Activated B cell treated with CpG ODN at 0.5 μM for 24 hours (primary cell): Measurements from ENCODE around the gene MALSU1. TPM values are rescaled to one million over a fixed set of nuclear protein-coding genes. Genes with fewer than 3 reads are reported as not detected.

Experiments
- ATAC-seq: fragments of 200-7000 bp; cut with Tn5 transposase; one replicate; pipeline ENCODE4 v1.10.0; 2021; ENCODE audit warnings: low read depth, mild to moderate bottlenecking, moderate library complexity
- CTCF ChIA-PET: fragments of 350-600 bp; sonication (Branson Sonifier 250); formaldehyde crosslinking; loops from one replicate; lab custom pipeline; 2021; ENCODE audit warnings: antibody characterized with exemption; lab: Charles Lee
- POLR2A ChIA-PET: fragments of 350-600 bp; sonication (Branson Sonifier 250); formaldehyde crosslinking; loops from one replicate; lab custom pipeline; 2021; ENCODE audit warnings: antibody characterized with exemption; lab: Charles Lee
- DNase-seq: peaks from one replicate; pipeline ENCODE4 v3.0.0; 2022
- H3K27ac Mint-ChIP-seq: one replicate; pipeline ENCODE4 v1.8.0; 2020; ENCODE audit warnings: mixed read lengths
- H3K27me3 Mint-ChIP-seq: one replicate; pipeline ENCODE4 v1.8.0; 2021; ENCODE audit warnings: mixed read lengths
- H3K36me3 Mint-ChIP-seq: one replicate; pipeline ENCODE4 v1.8.0; 2021; ENCODE audit warnings: low read depth, mixed read lengths
- H3K4me1 Mint-ChIP-seq: one replicate; pipeline ENCODE4 v1.8.0; 2021; ENCODE audit warnings: mixed read lengths
- H3K4me3 Mint-ChIP-seq: one replicate; pipeline ENCODE4 v1.8.0; 2020; ENCODE audit warnings: mild to moderate bottlenecking, mixed read lengths
- H3K9me3 Mint-ChIP-seq: one replicate; pipeline ENCODE4 v1.8.0; 2020; ENCODE audit warnings: mixed read lengths
- intact Hi-C: fragments of 100-400 bp; cut with micrococcal nuclease; formaldehyde crosslinking; loops from one replicate; pipeline ENCODE4 v1.15.1; 2024
- total RNA-seq: library from RNA; stranded (reverse); gene quantifications from 2 replicates; pipeline ENCODE4 v1.2.3, GENCODE V29; 2022
- TF ChIP-seq, protein P1 (sequence below): fragments of 200-600 bp; IDR thresholded peaks from one replicate; pipeline ENCODE4 v1.8.0; 2022; ENCODE audit warnings: antibody characterized with exemption, mild to moderate bottlenecking

MALSU1 gene
- total RNA-seq, 1 donor from 2014 or later, result 42.6 TPM

DNA sequence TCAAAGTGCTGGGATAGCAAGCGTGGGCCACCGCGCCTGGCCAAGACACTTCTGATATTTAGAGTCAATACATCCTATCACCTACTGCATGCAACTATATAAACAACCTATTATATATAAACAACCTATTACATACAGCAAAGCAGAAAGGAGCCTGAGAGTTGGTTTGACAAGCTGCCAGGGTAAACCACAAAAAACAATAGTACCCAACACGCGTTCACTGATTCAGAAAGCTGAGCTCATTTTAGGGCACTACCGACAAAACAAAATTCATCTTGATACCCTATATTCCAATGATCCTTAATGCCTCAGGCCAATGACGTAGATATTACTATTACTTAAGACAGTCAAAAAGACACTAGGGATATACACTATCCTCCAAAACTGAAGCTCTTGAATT, 16.2 kb downstream of the MALSU1 start:
- no peaks in the 10 kb centered on the region for H3K4me1 Mint-ChIP-seq
- H3K4me3 Mint-ChIP-seq, result no peak overlapping the region
- TF ChIP-seq, protein P1, sequence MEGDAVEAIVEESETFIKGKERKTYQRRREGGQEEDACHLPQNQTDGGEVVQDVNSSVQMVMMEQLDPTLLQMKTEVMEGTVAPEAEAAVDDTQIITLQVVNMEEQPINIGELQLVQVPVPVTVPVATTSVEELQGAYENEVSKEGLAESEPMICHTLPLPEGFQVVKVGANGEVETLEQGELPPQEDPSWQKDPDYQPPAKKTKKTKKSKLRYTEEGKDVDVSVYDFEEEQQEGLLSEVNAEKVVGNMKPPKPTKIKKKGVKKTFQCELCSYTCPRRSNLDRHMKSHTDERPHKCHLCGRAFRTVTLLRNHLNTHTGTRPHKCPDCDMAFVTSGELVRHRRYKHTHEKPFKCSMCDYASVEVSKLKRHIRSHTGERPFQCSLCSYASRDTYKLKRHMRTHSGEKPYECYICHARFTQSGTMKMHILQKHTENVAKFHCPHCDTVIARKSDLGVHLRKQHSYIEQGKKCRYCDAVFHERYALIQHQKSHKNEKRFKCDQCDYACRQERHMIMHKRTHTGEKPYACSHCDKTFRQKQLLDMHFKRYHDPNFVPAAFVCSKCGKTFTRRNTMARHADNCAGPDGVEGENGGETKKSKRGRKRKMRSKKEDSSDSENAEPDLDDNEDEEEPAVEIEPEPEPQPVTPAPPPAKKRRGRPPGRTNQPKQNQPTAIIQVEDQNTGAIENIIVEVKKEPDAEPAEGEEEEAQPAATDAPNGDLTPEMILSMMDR, result no peak
- H3K9me3 Mint-ChIP-seq, result no peaks in the 10 kb centered on the region
- no peak for DNase-seq
- intact Hi-C loops, result no loop called here
- POLR2A ChIA-PET, result no interaction called here
- CTCF ChIA-PET, result no interaction called here
- H3K36me3 Mint-ChIP-seq, result peaks cover 25% of the 10 kb centered on the region
- ATAC-seq, result no peak
- no peaks in the 10 kb centered on the region for H3K27me3 Mint-ChIP-seq
- no peak overlapping the region for H3K27ac Mint-ChIP-seq

DNA sequence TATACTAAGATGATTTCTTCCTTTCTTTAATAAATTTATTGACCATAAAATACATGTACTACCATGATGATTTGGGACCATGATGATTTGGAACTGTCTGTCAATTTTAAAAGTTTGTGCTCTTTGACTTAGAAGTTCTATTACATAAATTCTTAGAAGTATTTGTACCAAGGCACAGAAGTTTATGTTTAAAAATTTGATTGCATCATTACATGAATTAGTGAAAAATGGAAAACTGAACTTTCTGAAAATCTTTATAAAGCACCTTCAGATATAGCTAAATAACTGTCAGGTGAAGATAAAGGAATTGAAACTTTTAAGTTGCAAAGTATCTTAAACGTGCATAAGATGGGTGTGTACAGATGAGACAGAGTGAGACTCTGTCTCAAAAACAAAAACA, 32.0 kb downstream of the MALSU1 start:
- Mint-ChIP-seq H3K27ac (no peak overlapping the region), H3K36me3 (no peaks in the 10 kb centered on the region), H3K9me3 (peaks cover 1% of the 10 kb centered on the region), H3K27me3 (no peaks in the 10 kb centered on the region), H3K4me3 (no peak overlapping the region), H3K4me1 (peaks cover 3% of the 10 kb centered on the region)
- CTCF ChIA-PET, result no interaction called here
- POLR2A ChIA-PET, result no interaction called here
- DNase-seq (no peak), ATAC-seq (no peak)
- intact Hi-C loops, result no loop called here
- TF ChIP-seq, protein P1, result no peak

DNA sequence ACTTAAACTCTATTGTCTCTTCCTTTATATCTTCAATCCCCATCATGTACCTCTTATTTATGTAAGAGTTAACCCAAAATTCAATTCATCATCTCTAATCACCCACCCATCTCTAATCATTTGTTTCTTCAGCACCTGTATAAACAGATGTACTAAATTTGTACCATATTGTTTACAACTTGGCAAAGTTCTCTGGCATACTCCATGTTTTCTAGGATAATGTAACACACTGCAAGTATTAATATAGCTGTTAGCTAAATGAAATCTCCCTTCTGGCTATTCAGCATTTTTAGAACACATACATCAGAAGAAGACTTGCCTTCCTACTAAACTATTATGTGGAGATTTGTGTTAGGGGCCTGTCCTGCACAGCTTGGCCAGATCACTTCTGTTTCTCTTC, 33.1 kb downstream of the MALSU1 start:
- ATAC-seq (no peak), DNase-seq (no peak)
- Mint-ChIP-seq H3K4me3 (no peak overlapping the region), H3K36me3 (no peaks in the 10 kb centered on the region), H3K4me1 (peaks cover 3% of the 10 kb centered on the region), H3K9me3 (no peaks in the 10 kb centered on the region), H3K27ac (no peak overlapping the region), H3K27me3 (no peaks in the 10 kb centered on the region)
- CTCF ChIA-PET, result no interaction called here
- intact Hi-C loops, result no loop called here
- TF ChIP-seq, protein P1, result no peak
- POLR2A ChIA-PET, result no interaction called here

DNA sequence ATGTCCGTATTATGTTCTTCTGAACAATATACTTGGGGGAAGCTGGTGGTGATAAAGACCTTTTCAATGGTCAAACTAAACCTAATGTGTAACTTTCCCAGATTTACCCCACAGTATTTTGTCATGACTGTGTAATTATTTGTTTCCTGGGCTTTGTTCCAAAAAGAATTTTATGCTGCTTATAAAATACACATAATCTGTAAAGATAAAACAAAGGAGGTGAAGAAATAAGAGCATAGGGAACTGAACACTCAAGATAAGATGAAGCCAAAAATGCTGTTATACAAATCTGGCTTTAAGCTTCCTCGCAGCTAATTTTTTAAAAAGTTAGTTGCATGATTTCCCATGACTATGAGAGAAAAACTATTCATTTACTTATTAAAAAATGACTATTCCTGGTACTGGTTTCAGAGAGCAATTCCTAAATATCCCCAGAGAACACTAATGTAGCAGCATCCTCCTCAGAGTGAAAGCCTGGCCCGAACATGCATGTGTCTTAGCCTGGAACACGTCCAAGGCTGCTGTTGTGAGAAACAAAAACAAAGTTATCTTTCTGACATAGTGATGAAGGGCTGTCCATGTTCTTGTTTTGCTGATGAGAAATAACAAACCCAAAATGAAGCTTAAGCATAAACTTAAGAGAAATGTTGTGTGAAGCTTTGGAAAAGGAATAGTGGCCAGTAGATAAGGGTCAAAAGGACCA, 33.9 kb downstream of the MALSU1 start:
- DNase-seq (no peak), ATAC-seq (no peak)
- ChIA-PET POLR2A (no interaction called here), CTCF (no interaction called here)
- H3K27me3 Mint-ChIP-seq, result no peaks in the 10 kb centered on the region
- intact Hi-C loops, result no loop called here
- no peak overlapping the region for H3K27ac Mint-ChIP-seq
- peaks cover 3% of the 10 kb centered on the region for H3K4me1 Mint-ChIP-seq
- no peaks in the 10 kb centered on the region for H3K9me3 Mint-ChIP-seq
- TF ChIP-seq, protein P1, result no peak
- no peak overlapping the region for H3K4me3 Mint-ChIP-seq
- peaks cover 5% of the 10 kb centered on the region for H3K36me3 Mint-ChIP-seq

DNA sequence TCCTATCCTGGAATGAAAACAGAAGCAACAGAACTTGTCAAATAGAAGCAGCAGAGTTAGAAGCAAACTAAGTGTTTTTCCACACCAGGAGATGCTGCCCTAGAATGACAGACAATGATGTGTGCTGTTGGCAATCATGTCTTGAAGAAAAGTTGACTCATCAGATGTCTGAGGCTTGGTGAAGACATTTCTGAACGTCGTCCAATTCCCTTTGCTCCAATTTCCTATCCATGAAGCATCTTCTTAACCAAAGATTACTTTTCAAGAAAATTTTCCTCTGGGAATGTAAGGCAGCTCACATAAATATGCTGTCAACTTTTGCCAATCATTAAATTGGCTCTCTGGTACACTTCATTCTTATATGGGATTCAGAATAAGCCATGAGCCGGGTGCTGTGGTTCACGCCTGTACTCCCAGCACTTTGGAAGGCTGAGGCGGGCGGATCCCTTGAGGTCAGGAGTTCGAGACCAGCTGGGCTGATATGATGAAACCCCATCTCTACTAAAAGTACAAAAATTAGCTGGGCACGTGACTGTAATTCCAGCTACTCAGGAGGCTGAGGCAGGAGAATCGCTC, 34.6 kb downstream of the MALSU1 start:
- intact Hi-C loops, result no loop called here
- CTCF ChIA-PET, result no interaction called here

More for the DNA sequence above, 34.6 kb downstream of the MALSU1 start:
- H3K27me3 Mint-ChIP-seq, result no peaks in the 10 kb centered on the region
- POLR2A ChIA-PET, result no interaction called here
- H3K4me1 Mint-ChIP-seq, result peaks cover 3% of the 10 kb centered on the region
- no peak overlapping the region for H3K27ac Mint-ChIP-seq
- TF ChIP-seq, protein P1, result no peak
- no peak for ATAC-seq
- H3K9me3 Mint-ChIP-seq, result no peaks in the 10 kb centered on the region
- peaks cover 5% of the 10 kb centered on the region for H3K36me3 Mint-ChIP-seq
- no peak overlapping the region for H3K4me3 Mint-ChIP-seq
- no peak for DNase-seq
